PFSK-1 (cell line): ENCODE data around the gene HS6ST3.

Experiments used
- POLR2AphosphoS5 ChIP-seq: IDR thresholded peaks from 2 replicates; pipeline ENCODE4 v1.6.1; 2012; ENCODE audit warnings: low read depth, mild to moderate bottlenecking, control low read depth, low read length, moderate library complexity
- REST ChIP-seq, 2 experiments: IDR thresholded peaks; 2 replicates each; pipeline versions ENCODE4 v1.6.1 to v1.8.0; 2011 to 2012; ENCODE audit warnings: low read depth in 2 of 2, low read length in 2 of 2, control low read depth in 1 of 2, inconsistent platforms in 1 of 2, mild to moderate bottlenecking in 1 of 2, moderate library complexity in 1 of 2; ENCODE audit not compliant: insufficient read depth in 1 of 2
- SIN3A ChIP-seq: IDR thresholded peaks from 2 replicates; pipeline ENCODE4 v1.6.1; 2012; ENCODE audit warnings: mild to moderate bottlenecking, low read length, moderate library complexity, borderline replicate concordance; ENCODE audit not compliant: insufficient read depth
- TAF1 ChIP-seq: IDR thresholded peaks from 2 replicates; pipeline ENCODE4 v1.6.1; 2012; ENCODE audit warnings: low read length, control low read depth, borderline replicate concordance; ENCODE audit not compliant: insufficient read depth

GRCh38 chr13:96091164-96092117 is 1.5 kb downstream of the HS6ST3 start:
- TF ChIP-seq TAF1 (no peak), POLR2AphosphoS5 (no peak), REST (IDR thresholded peaks at IDR 0.05; ENCODE audit: insufficient read depth in 1 of 2, low read depth in 2 of 2, low read length in 2 of 2) (no peak), SIN3A (no peak)
